CD4-positive, alpha-beta memory T cell (primary cell): Measurements from ENCODE around the gene NOM1. TPM values are rescaled to one million over a fixed set of nuclear protein-coding genes. Genes with fewer than 3 reads are reported as not detected.
"Not testable (repeated sequence)": the region's sequence is repeated elsewhere in the genome, so short reads cannot be mapped to it uniquely, and the experiment has no call there.

ENCODE experiments used
- CTCF ChIA-PET: fragments of 350-600 bp; sonication (Branson Sonifier 250); formaldehyde crosslinking; loops from one replicate; lab custom pipeline; 2021; ENCODE audit warnings: inconsistent platforms; ENCODE audit not compliant: partially characterized antibody; lab: Charles Lee
- POLR2A ChIA-PET: fragments of 350-600 bp; sonication (Branson Sonifier 250); formaldehyde crosslinking; loops from one replicate; lab custom pipeline; 2021; ENCODE audit not compliant: partially characterized antibody; lab: Charles Lee
- DNase-seq, 5 donors: peaks; one replicate each; pipeline versions ENCODE4 v3.0.0 to v3.0.0-alpha.2; 2020 to 2022; ENCODE audit warnings: mixed read lengths in 1 of 5
- H3K27ac ChIP-seq: one replicate; pipeline ENCODE4 v1.7.0; 2013; ENCODE audit warnings: low read depth, low read length
- H3K27me3 ChIP-seq: 2 replicates; pipeline ENCODE4 v1.7.0; 2013; ENCODE audit warnings: mild to moderate bottlenecking, low read length, moderate library complexity; ENCODE audit not compliant: insufficient read depth
- H3K36me3 ChIP-seq: 2 replicates; pipeline ENCODE4 v1.7.0; 2013; ENCODE audit warnings: mild to moderate bottlenecking, low read length, moderate library complexity; ENCODE audit not compliant: insufficient read depth
- H3K4me1 ChIP-seq: 2 replicates; pipeline ENCODE4 v1.7.0; 2013; ENCODE audit warnings: mild to moderate bottlenecking, low read length, moderate library complexity; ENCODE audit not compliant: insufficient read depth
- H3K4me3 ChIP-seq, 2 donors: one replicate each; pipeline ENCODE4 v1.7.0; 2013; ENCODE audit warnings: low read length in 2 of 2, mild to moderate bottlenecking in 1 of 2
- H3K9me3 ChIP-seq, 2 donors: one replicate each; pipeline ENCODE4 v1.7.0; 2013; ENCODE audit warnings: low read length in 2 of 2, control low read depth in 1 of 2; ENCODE audit not compliant: control insufficient read depth in 1 of 2
- H3K27ac Mint-ChIP-seq, 7 donors: one replicate each; pipeline ENCODE4 v1.8.0; 2020 to 2021; ENCODE audit warnings: mixed read lengths in 7 of 7, mild to moderate bottlenecking in 6 of 7, inconsistent platforms in 3 of 7, moderate library complexity in 3 of 7
- H3K27me3 Mint-ChIP-seq, 2 donors: one replicate each; pipeline ENCODE4 v1.8.0; 2020 to 2021; ENCODE audit warnings: mixed read lengths in 2 of 2
- H3K36me3 Mint-ChIP-seq, 2 donors: one replicate each; pipeline ENCODE4 v1.8.0; 2020 to 2021; ENCODE audit warnings: mixed read lengths in 2 of 2, inconsistent platforms in 1 of 2, mild to moderate bottlenecking in 1 of 2
- H3K4me1 Mint-ChIP-seq, 4 donors: one replicate each; pipeline ENCODE4 v1.8.0; 2020 to 2021; ENCODE audit warnings: mixed read lengths in 4 of 4, mild to moderate bottlenecking in 1 of 4
- H3K4me3 Mint-ChIP-seq, 8 donors: one replicate each; pipeline ENCODE4 v1.8.0; 2020 to 2021; ENCODE audit warnings: mixed read lengths in 8 of 8, mild to moderate bottlenecking in 7 of 8, moderate library complexity in 6 of 8, inconsistent platforms in 3 of 8
- H3K9me3 Mint-ChIP-seq, 8 donors: one replicate each; pipeline ENCODE4 v1.8.0; 2020 to 2021; ENCODE audit warnings: mixed read lengths in 8 of 8, mild to moderate bottlenecking in 5 of 8, inconsistent platforms in 3 of 8, moderate library complexity in 1 of 8
- intact Hi-C: fragments of 100-400 bp; cut with micrococcal nuclease; formaldehyde crosslinking; loops from one replicate; pipeline ENCODE4 v1.15.1; 2023
- polyA plus RNA-seq, 2 donors: library from polyadenylated mRNA; unstranded; fragments of 300-500 nt; fragmentation: Illumina TruSeq; gene quantifications; one replicate each; pipeline ENCODE4 v1.2.3, GENCODE V29; 2021
- total RNA-seq, 2 experiments: library from RNA; stranded (reverse); gene quantifications; one replicate each; pipeline ENCODE4 v1.2.3, GENCODE V29; 2021

NOM1 gene
- total and polyA plus RNA-seq, 4 experiments from 2014 or later, result 0.82 to 32.5 (median 20.6) TPM

DNA sequence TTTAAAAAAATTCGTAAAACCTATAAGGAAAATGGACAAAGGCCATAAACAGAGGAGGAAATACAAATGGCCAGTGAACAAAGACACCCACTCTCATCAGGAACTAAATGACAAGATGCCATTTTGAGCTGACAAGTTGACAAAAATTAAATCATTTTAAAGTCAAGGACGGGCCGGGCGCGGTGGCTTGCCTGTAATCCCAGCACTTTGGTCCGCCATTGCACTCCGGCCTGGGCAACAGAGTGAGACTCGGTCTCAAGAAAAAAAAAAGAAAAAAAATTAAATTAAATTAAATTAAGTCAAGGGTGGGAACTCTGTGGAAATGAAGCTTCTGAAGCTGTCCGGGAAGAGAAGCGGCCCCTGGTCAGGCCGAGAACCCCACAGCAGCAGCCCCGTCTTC lies 1.2 kb upstream of the NOM1 start:
- H3K4me3 Mint-ChIP-seq, result peak overlapping the region in 4 of 8 donors; percentile 16 to 73 (median 32)
- peaks cover 5 to 20% of the 10 kb centered on the region in 2 donors for H3K36me3 Mint-ChIP-seq
- H3K4me1 Mint-ChIP-seq, result peaks cover 16 to 28% (median 22%) of the 10 kb centered on the region in 4 donors
- H3K4me3 ChIP-seq, result no peak overlapping the region
- no peak overlapping the region for H3K27ac ChIP-seq
- no peak for DNase-seq
- H3K27ac Mint-ChIP-seq, result peak overlapping the region in 2 of 7 donors; percentile 7 to 59
- CTCF ChIA-PET, result interaction anchor here (1.1 to 1.7 kb wide), 3 partner anchors 14 to 55 kb away, joined by 3 to 7 read pairs (median 5); no protein-coding TSS in a partner anchor
- H3K36me3 ChIP-seq, result peaks cover 11% of the 10 kb centered on the region
- POLR2A ChIA-PET, result interaction anchor here (2.1 to 3.3 kb wide), 2 partner anchors 26 to 55 kb away, joined by 10 to 18 read pairs; partner anchors contain the start of gene LMBR1
- peaks cover 3% of the 10 kb centered on the region for H3K27me3 ChIP-seq
- H3K9me3 ChIP-seq, result no peaks in the 10 kb centered on the region
- intact Hi-C loops, result loop anchor here (2.0 kb wide), 2 partner anchors 26 to 302 kb away; no protein-coding TSS in a partner anchor
- no peaks in the 10 kb centered on the region for H3K9me3 Mint-ChIP-seq
- peaks cover 32% of the 10 kb centered on the region for H3K4me1 ChIP-seq
- H3K27me3 Mint-ChIP-seq, result peaks cover 15 to 24% of the 10 kb centered on the region in 2 donors

DNA sequence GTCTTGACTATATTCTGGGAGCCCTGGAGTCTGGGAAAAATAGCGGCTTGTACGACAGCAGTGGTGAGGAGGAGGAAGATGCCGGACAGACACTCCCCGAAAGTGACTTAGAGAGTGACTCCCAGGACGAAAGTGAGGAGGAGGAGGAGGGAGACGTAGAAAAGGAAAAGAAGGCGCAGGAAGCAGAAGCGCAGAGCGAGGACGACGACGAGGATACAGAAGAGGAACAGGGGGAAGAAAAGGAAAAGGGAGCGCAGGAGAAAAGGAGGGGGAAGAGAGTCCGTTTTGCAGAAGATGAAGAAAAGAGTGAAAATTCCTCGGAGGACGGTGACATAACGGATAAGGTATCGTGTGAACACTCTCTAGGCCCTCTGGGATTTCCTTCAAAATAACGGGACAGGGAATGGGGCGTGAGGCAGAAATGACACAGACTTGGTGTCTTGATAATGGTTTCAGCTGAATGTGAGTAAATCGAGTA lies 908 bp downstream of the NOM1 start:
- intact Hi-C loops, result no loop called here
- peaks cover 32% of the 10 kb centered on the region for H3K36me3 ChIP-seq
- no peak for DNase-seq
- peaks cover 32% of the 10 kb centered on the region for H3K4me1 ChIP-seq
- no peaks in the 10 kb centered on the region for H3K9me3 ChIP-seq
- Mint-ChIP-seq H3K4me3 (peak overlapping the region; percentile 94 to 97 (median 96)), H3K27ac (peak overlapping the region; percentile 58 to 97 (median 88)), H3K27me3 (peaks cover 1 to 4% of the 10 kb centered on the region in 2 donors), H3K36me3 (peaks cover 25 to 40% of the 10 kb centered on the region in 2 donors), H3K9me3 (no peaks in the 10 kb centered on the region), H3K4me1 (peaks cover 17 to 28% (median 25%) of the 10 kb centered on the region in 4 donors)
- peak overlapping the region; percentile 62 for H3K27ac ChIP-seq
- ChIA-PET CTCF (interaction anchor here (1.3 to 1.4 kb wide), 2 partner anchors 57 to 301 kb away, joined by 3 to 5 read pairs; partner anchors contain the start of gene LMBR1), POLR2A (interaction anchor here (3.3 kb wide), 1 partner anchor 28 kb away, joined by 10 read pairs; no protein-coding TSS in a partner anchor)
- H3K27me3 ChIP-seq, result no peaks in the 10 kb centered on the region
- peak overlapping the region; percentile 85 to 94 for H3K4me3 ChIP-seq

DNA sequence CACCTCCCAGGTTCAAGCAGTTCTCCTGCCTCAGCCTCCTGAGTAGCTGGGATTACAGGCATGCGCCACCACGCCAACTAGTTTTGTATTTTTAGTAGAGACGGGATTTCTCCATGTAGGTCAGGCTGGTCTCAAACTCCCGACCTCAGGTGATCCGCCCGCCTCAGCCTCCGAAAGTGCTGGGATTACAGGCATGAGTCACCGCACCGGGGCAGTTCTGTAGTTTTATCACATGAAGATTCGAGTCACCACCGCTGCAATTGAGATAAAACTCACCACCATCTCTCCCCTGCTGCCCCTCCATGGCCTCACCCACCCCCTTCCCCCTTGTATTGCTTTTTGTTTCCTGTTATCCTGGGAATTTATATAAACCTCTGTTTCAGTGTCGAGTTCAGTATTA lies 3.7 kb downstream of the NOM1 start:
- intact Hi-C loops, H3K9me3 Mint-ChIP-seq, H3K4me3 ChIP-seq, H3K27me3 ChIP-seq, CTCF ChIA-PET, DNase-seq, H3K27me3 Mint-ChIP-seq, H3K9me3 ChIP-seq, H3K27ac ChIP-seq, H3K27ac Mint-ChIP-seq: not testable (repeated sequence)
- Mint-ChIP-seq H3K36me3 (peaks cover 40 to 59% of the 10 kb centered on the region in 2 donors), H3K4me3 (peak overlapping the region in 1 of 8 donors; percentile 4), H3K4me1 (peaks cover 22 to 28% (median 25%) of the 10 kb centered on the region in 4 donors)
- Histone ChIP-seq H3K4me1 (peaks cover 32% of the 10 kb centered on the region), H3K36me3 (peaks cover 49% of the 10 kb centered on the region)
- POLR2A ChIA-PET, result interaction anchor here (0.7 kb wide), 1 partner anchor 318 kb away, joined by 3 read pairs; no protein-coding TSS in a partner anchor

DNA sequence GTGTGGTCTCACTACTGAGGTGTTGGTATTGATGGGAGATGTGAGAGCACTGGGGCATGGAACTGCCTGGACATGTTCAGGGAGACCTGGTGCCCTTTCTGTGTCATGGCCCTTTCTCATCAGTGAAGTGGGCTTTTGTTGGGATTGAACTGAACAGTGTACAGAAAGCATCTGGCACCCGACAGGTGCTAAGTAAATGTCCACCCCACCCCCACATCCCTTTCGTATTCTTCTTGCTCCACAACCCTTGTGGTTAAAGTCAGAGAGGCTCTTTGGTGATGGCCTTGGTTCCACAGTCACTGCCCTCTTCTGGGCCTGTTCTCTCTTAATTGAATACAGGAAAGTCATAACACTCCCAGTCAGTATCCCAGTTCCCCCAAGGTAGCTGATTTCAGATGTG lies 5.4 kb downstream of the NOM1 start:
- H3K9me3 ChIP-seq, result no peaks in the 10 kb centered on the region
- DNase-seq, result no peak
- H3K36me3 ChIP-seq, result peaks cover 58% of the 10 kb centered on the region
- H3K4me3 Mint-ChIP-seq, result no peak overlapping the region
- H3K36me3 Mint-ChIP-seq, result peaks cover 46 to 72% of the 10 kb centered on the region in 2 donors
- no peaks in the 10 kb centered on the region for H3K9me3 Mint-ChIP-seq
- H3K27me3 ChIP-seq, result no peaks in the 10 kb centered on the region
- no peak overlapping the region for H3K27ac Mint-ChIP-seq
- no peaks in the 10 kb centered on the region for H3K27me3 Mint-ChIP-seq
- no peak overlapping the region for H3K27ac ChIP-seq
- intact Hi-C loops, result no loop called here
- POLR2A ChIA-PET, result interaction anchor here (0.7 kb wide), 1 partner anchor 33 kb away, joined by 4 read pairs; no protein-coding TSS in a partner anchor
- no peak overlapping the region for H3K4me3 ChIP-seq
- CTCF ChIA-PET, result no interaction called here
- H3K4me1 Mint-ChIP-seq, result peaks cover 22 to 28% (median 25%) of the 10 kb centered on the region in 4 donors
- H3K4me1 ChIP-seq, result peaks cover 26% of the 10 kb centered on the region

DNA sequence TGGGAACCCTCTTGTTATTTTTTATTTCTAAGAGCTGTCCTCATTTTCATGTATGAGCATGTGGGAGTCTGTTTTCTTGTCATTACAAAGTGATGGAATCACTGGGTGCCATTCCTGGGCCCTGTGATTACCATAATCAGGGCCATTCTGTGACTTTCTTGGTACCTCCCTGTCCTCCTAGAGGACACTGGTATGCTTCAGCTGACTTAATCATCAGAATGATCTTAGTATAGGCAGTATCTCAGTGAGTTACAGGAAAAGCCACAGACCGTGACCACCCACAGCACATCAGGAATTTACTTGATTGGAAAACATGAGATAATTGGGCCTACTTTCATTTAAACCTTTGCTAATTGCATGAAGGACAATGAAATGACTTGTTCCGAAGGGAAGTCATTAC lies 7.2 kb downstream of the NOM1 start:
- POLR2A ChIA-PET, result no interaction called here
- H3K9me3 Mint-ChIP-seq, result no peaks in the 10 kb centered on the region
- peaks cover 9% of the 10 kb centered on the region for H3K4me1 ChIP-seq
- H3K4me1 Mint-ChIP-seq, result peaks cover 10 to 15% (median 12%) of the 10 kb centered on the region in 4 donors
- no peak overlapping the region for H3K4me3 Mint-ChIP-seq
- intact Hi-C loops, result no loop called here
- DNase-seq, result no peak
- H3K9me3 ChIP-seq, result no peaks in the 10 kb centered on the region
- H3K27ac ChIP-seq, result no peak overlapping the region
- H3K27me3 Mint-ChIP-seq, result no peaks in the 10 kb centered on the region
- H3K36me3 ChIP-seq, result peaks cover 75% of the 10 kb centered on the region
- no peaks in the 10 kb centered on the region for H3K27me3 ChIP-seq
- H3K4me3 ChIP-seq, result no peak overlapping the region
- H3K27ac Mint-ChIP-seq, result no peak overlapping the region
- peaks cover 64 to 82% of the 10 kb centered on the region in 2 donors for H3K36me3 Mint-ChIP-seq
- CTCF ChIA-PET, result no interaction called here

DNA sequence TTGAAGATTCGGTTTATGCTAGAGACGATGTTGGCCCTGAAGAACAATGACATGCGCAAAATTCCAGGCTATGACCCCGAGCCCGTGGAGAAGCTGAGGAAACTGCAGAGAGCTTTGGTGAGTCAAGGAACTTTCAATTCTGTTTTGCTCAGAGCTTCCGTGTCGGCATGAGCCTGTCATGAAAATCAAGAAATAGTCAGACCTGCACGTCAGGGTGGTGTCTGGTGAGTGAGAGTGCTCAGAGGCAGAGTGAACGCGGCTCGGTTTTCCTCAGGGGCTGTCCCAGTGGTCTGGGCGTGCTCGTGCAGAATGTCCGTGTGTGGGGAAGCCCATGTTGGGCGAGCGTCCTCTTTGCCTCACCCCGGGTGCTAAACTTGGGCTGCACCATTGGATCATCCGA lies 12.6 kb downstream of the NOM1 start:
- Mint-ChIP-seq H3K4me1 (peaks cover 0 to 9% (median 1%) of the 10 kb centered on the region in 4 donors), H3K4me3 (no peak overlapping the region), H3K9me3 (no peaks in the 10 kb centered on the region), H3K27me3 (no peaks in the 10 kb centered on the region), H3K27ac (no peak overlapping the region), H3K36me3 (peaks cover 69 to 87% of the 10 kb centered on the region in 2 donors)
- Histone ChIP-seq H3K27ac (no peak overlapping the region), H3K9me3 (no peaks in the 10 kb centered on the region), H3K4me3 (no peak overlapping the region), H3K36me3 (peaks cover 77% of the 10 kb centered on the region), H3K27me3 (no peaks in the 10 kb centered on the region), H3K4me1 (no peaks in the 10 kb centered on the region)
- no peak for DNase-seq
- POLR2A ChIA-PET, result no interaction called here
- intact Hi-C loops, result no loop called here
- CTCF ChIA-PET, result no interaction called here

DNA sequence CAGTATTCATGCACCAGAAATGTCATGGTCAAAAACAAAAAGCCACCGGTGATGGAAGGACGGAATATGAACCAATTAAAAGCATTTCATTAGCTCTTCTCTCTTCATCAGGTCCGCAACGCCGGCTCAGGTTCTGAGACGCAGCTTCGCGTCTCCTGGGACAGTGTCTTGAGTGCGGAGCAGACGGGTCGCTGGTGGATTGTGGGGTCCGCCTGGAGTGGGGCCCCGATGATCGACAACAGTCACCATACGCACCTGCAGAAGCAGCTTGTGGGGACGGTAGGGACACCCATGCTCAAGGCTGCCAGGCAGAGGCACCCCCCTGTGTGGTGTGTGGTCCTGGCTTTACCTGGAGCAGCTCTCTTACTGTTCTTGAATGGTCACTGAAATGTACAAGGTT lies 13.4 kb downstream of the NOM1 start:
- H3K4me1 Mint-ChIP-seq, result peaks cover 0 to 9% (median 1%) of the 10 kb centered on the region in 4 donors
- H3K9me3 Mint-ChIP-seq, result no peaks in the 10 kb centered on the region
- intact Hi-C loops, result no loop called here
- H3K36me3 Mint-ChIP-seq, result peaks cover 70 to 92% of the 10 kb centered on the region in 2 donors
- DNase-seq, result no peak
- Histone ChIP-seq H3K4me3 (no peak overlapping the region), H3K36me3 (peaks cover 83% of the 10 kb centered on the region), H3K27ac (no peak overlapping the region), H3K4me1 (no peaks in the 10 kb centered on the region), H3K9me3 (no peaks in the 10 kb centered on the region), H3K27me3 (no peaks in the 10 kb centered on the region)
- no peak overlapping the region for H3K27ac Mint-ChIP-seq
- no peaks in the 10 kb centered on the region for H3K27me3 Mint-ChIP-seq
- ChIA-PET POLR2A (no interaction called here), CTCF (no interaction called here)
- no peak overlapping the region for H3K4me3 Mint-ChIP-seq
